B cell (primary cell): ENCODE results near the gene ERCC4. TPM values are rescaled to one million over a fixed set of nuclear protein-coding genes. Genes with fewer than 3 reads are reported as not detected.
A peak's percentile ranks its signal among the peaks of the same experiment; 100 is the strongest.

Source experiments
- ATAC-seq: fragments of 200-7000 bp; cut with Tn5 transposase; one replicate; pipeline ENCODE4 v1.10.0; 2021; ENCODE audit warnings: low read depth, mild to moderate bottlenecking, moderate number of reproducible peaks, moderate library complexity
- CTCF ChIA-PET: fragments of 350-600 bp; sonication (Branson Sonifier 250); formaldehyde crosslinking; loops from one replicate; lab custom pipeline; 2021; ENCODE audit warnings: antibody characterized with exemption, inconsistent platforms; lab: Charles Lee
- POLR2A ChIA-PET: fragments of 350-600 bp; sonication (Branson Sonifier 250); formaldehyde crosslinking; loops from one replicate; lab custom pipeline; 2021; ENCODE audit warnings: antibody characterized with exemption; lab: Charles Lee
- DNase-seq: peaks from one replicate; pipeline ENCODE4 v3.0.0; 2013
- H2AFZ ChIP-seq: 2 replicates; pipeline ENCODE4 v1.6.1; 2012; ENCODE audit warnings: mild to moderate bottlenecking, low read depth, low read length; ENCODE audit not compliant: insufficient read depth, poor library complexity, severe bottlenecking
- H3K27ac ChIP-seq, 2 donors: 1 replicate in 1 of 2; 2 replicates in 1 of 2; pipeline ENCODE4 v1.5.1; 2012 to 2013; ENCODE audit warnings: low read length in 2 of 2, mild to moderate bottlenecking in 2 of 2, moderate library complexity in 1 of 2
- H3K27me3 ChIP-seq, 4 experiments: fragments of 200-600 bp in 1 of 4; sonication (generic) in 1 of 4; replicated peaks in 1 of 4; 1 replicate in 2 of 4; 2 replicates in 2 of 4; pipeline versions ENCODE4 v1.6.1 to v1.7.0; 2013 to 2016; ENCODE audit warnings: low read length in 3 of 4, mild to moderate bottlenecking in 2 of 4, mixed read lengths in 1 of 4, moderate library complexity in 1 of 4; ENCODE audit not compliant: insufficient read depth in 4 of 4, control insufficient read depth in 3 of 4; ENCODE audit errors: control extremely low read depth in 1 of 4
- H3K36me3 ChIP-seq, 2 experiments: replicated peaks in 1 of 2; 1 replicate in 1 of 2; 2 replicates in 1 of 2; pipeline versions ENCODE4 v1.6.1 to v1.7.1; 2013; ENCODE audit warnings: low read length in 1 of 2; ENCODE audit not compliant: insufficient read depth in 2 of 2, control insufficient read depth in 1 of 2; ENCODE audit errors: control extremely low read depth in 1 of 2, extremely low read depth in 1 of 2
- H3K4me1 ChIP-seq, 2 donors: fragments of 200-600 bp in 1 of 2; sonication (generic) in 1 of 2; 1 replicate in 1 of 2; 2 replicates in 1 of 2; pipeline versions ENCODE4 v1.5.1 to v1.6.1; 2013 to 2017; ENCODE audit warnings: low read length in 2 of 2; ENCODE audit not compliant: control insufficient read depth in 2 of 2, insufficient read depth in 2 of 2
- H3K4me2 ChIP-seq: replicated peaks from 2 replicates; pipeline ENCODE3; 2012; ENCODE audit warnings: mild to moderate bottlenecking, low read depth, low read length; ENCODE audit not compliant: poor library complexity, severe bottlenecking
- H3K4me3 ChIP-seq, 5 experiments: fragments of 200-600 bp in 1 of 5; sonication (generic) in 1 of 5; 1 replicate in 3 of 5; 2 replicates in 2 of 5; pipeline versions ENCODE4 v1.5.1 to v1.7.0; 2011 to 2016; ENCODE audit warnings: low read length in 4 of 5, mild to moderate bottlenecking in 4 of 5, low read depth in 2 of 5, control low read depth in 1 of 5, moderate library complexity in 1 of 5; ENCODE audit not compliant: insufficient read depth in 1 of 5; ENCODE audit errors: control extremely low read depth in 1 of 5, extremely low read depth in 1 of 5
- H3K79me2 ChIP-seq: fragments of 200-600 bp; sonication (generic); one replicate; pipeline ENCODE4 v1.6.0; 2016; ENCODE audit warnings: low read length; ENCODE audit not compliant: control insufficient read depth, insufficient read depth
- H3K9ac ChIP-seq: fragments of 200-600 bp; sonication (generic); 2 replicates; pipeline ENCODE4 v1.6.1; 2017; ENCODE audit warnings: mild to moderate bottlenecking, low read length, moderate library complexity
- H3K9me3 ChIP-seq, 3 donors: one replicate each; pipeline versions ENCODE4 v1.6.1 to v1.7.1; 2013; ENCODE audit warnings: low read length in 2 of 3; ENCODE audit not compliant: control insufficient read depth in 2 of 3, insufficient read depth in 1 of 3; ENCODE audit errors: control extremely low read depth in 1 of 3
- H4K20me1 ChIP-seq: 2 replicates; pipeline ENCODE4 v1.6.0; 2012; ENCODE audit warnings: mild to moderate bottlenecking, low read length; ENCODE audit not compliant: insufficient read depth, control insufficient read depth, poor library complexity, severe bottlenecking
- H3K27ac Mint-ChIP-seq: one replicate; pipeline ENCODE4 v1.8.0; 2021; ENCODE audit warnings: mixed read lengths
- H3K27me3 Mint-ChIP-seq: one replicate; pipeline ENCODE4 v1.8.0; 2021; ENCODE audit warnings: mixed read lengths
- H3K4me1 Mint-ChIP-seq: one replicate; pipeline ENCODE4 v1.8.0; 2021; ENCODE audit warnings: mixed read lengths
- H3K4me3 Mint-ChIP-seq: one replicate; pipeline ENCODE4 v1.8.0; 2021; ENCODE audit warnings: mixed read lengths
- H3K9me3 Mint-ChIP-seq: one replicate; pipeline ENCODE4 v1.8.0; 2022; ENCODE audit warnings: mixed read lengths; ENCODE audit not compliant: insufficient read depth
- EZH2 ChIP-seq: IDR thresholded peaks from 2 replicates; pipeline ENCODE4 v1.6.1; 2012; ENCODE audit warnings: borderline replicate concordance, low read depth, mild to moderate bottlenecking, moderate library complexity, low read length; ENCODE audit not compliant: insufficient read depth, poor library complexity, severe bottlenecking
- WGBS: methylation state at CpG from one replicate; pipeline ENCODE4 v1.1.5; 2013; ENCODE audit warnings: missing lambda C conversion rate; ENCODE audit not compliant: insufficient coverage; 5-methylcytosine and 5-hydroxymethylcytosine counted together
- intact Hi-C: fragments of 100-400 bp; cut with micrococcal nuclease; formaldehyde crosslinking; loops from one replicate; pipeline ENCODE4 v1.10.0; 2022
- polyA plus RNA-seq: library from polyadenylated mRNA; depleted of rRNA; stranded (reverse); fragments of >200 nt; gene quantifications from 2 replicates; pipeline ENCODE4 v1.2.3, GENCODE V29; 2012
- total RNA-seq, 2 donors: library from RNA; stranded (reverse); fragments of 120-200 nt in 1 of 2; gene quantifications; 1 replicate in 1 of 2; 2 replicates in 1 of 2; pipeline versions ENCODE4 v1.2.3 to v1.2.4, GENCODE V29; 2013 to 2022
- TF ChIP-seq, protein P1 (sequence below): fragments of 200-600 bp; IDR thresholded peaks from one replicate; pipeline ENCODE4 v1.8.0; 2022; ENCODE audit warnings: antibody characterized with exemption, mild to moderate bottlenecking

Gene ERCC4
- total and polyA plus RNA-seq, 2 donors (not counting 1 experiment from before 2014, with no cell fraction given): 1.0 to 11.9 TPM

GRCh38 chr16:13931845-13932244 lies 11.9 kb downstream of the ERCC4 start:
- no peak for TF ChIP-seq EZH2
- TF ChIP-seq, protein P1, sequence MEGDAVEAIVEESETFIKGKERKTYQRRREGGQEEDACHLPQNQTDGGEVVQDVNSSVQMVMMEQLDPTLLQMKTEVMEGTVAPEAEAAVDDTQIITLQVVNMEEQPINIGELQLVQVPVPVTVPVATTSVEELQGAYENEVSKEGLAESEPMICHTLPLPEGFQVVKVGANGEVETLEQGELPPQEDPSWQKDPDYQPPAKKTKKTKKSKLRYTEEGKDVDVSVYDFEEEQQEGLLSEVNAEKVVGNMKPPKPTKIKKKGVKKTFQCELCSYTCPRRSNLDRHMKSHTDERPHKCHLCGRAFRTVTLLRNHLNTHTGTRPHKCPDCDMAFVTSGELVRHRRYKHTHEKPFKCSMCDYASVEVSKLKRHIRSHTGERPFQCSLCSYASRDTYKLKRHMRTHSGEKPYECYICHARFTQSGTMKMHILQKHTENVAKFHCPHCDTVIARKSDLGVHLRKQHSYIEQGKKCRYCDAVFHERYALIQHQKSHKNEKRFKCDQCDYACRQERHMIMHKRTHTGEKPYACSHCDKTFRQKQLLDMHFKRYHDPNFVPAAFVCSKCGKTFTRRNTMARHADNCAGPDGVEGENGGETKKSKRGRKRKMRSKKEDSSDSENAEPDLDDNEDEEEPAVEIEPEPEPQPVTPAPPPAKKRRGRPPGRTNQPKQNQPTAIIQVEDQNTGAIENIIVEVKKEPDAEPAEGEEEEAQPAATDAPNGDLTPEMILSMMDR: no peak
- no peak overlapping the region for H3K9ac ChIP-seq
- peaks cover 1 to 23% of the 10 kb centered on the region in 2 experiments for H3K36me3 ChIP-seq
- no peaks in the 10 kb centered on the region for H3K9me3 ChIP-seq
- no peaks in the 10 kb centered on the region for H3K79me2 ChIP-seq
- H2AFZ ChIP-seq: no peak overlapping the region
- H3K27ac ChIP-seq: no peak overlapping the region
- DNase-seq: no peak
- no peak overlapping the region for H3K4me3 ChIP-seq
- H3K4me2 ChIP-seq: no peak overlapping the region
- H4K20me1 ChIP-seq: no peaks in the 10 kb centered on the region
- Mint-ChIP-seq H3K27ac (no peak overlapping the region), H3K4me1 (no peaks in the 10 kb centered on the region), H3K9me3 (no peaks in the 10 kb centered on the region), H3K27me3 (no peaks in the 10 kb centered on the region), H3K4me3 (no peak overlapping the region)
- WGBS: 100% methylated on average over 1 of the region's 10 CpGs
- ChIA-PET POLR2A (no interaction called here), CTCF (no interaction called here)
- no peaks in the 10 kb centered on the region for H3K4me1 ChIP-seq
- intact Hi-C loops: no loop called here
- ATAC-seq: no peak
- no peaks in the 10 kb centered on the region for H3K27me3 ChIP-seq

DNA sequence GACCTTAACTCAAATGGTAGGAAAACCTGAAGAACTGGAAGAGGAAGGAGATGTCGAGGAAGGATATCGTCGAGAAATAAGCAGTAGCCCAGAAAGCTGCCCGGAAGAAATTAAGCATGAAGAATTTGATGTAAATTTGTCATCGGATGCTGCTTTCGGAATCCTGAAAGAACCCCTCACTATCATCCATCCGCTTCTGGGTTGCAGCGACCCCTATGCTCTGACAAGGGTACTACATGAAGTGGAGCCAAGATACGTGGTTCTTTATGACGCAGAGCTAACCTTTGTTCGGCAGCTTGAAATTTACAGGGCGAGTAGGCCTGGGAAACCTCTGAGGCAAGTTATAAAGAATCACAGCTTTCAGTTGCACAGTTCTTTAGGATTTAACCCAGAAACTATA lies 15.5 kb downstream of the ERCC4 start:
- ChIA-PET CTCF (interaction anchor here (0.7 to 5.0 kb wide), 3 partner anchors 12 to 16 kb away, joined by 3 to 25 read pairs (median 5); partner anchors contain the start of gene ERCC4), POLR2A (no interaction called here)
- no peak overlapping the region for H3K4me2 ChIP-seq
- TF ChIP-seq, protein P1: peak; percentile 66
- TF ChIP-seq EZH2: no peak
- peaks cover 1 to 37% of the 10 kb centered on the region in 2 experiments for H3K36me3 ChIP-seq
- no peaks in the 10 kb centered on the region for H3K27me3 Mint-ChIP-seq
- H4K20me1 ChIP-seq: no peaks in the 10 kb centered on the region
- no peaks in the 10 kb centered on the region for H3K4me1 Mint-ChIP-seq
- no peak for DNase-seq
- no peaks in the 10 kb centered on the region for H3K79me2 ChIP-seq
- no peaks in the 10 kb centered on the region for H3K9me3 Mint-ChIP-seq
- H3K4me1 ChIP-seq: no peaks in the 10 kb centered on the region
- no peak for ATAC-seq
- H3K9ac ChIP-seq: no peak overlapping the region
- no peak overlapping the region for H3K4me3 ChIP-seq
- intact Hi-C loops: no loop called here
- 90% methylated on average over 7 of the region's 12 CpGs for WGBS
- no peak overlapping the region for H2AFZ ChIP-seq
- H3K27me3 ChIP-seq: no peaks in the 10 kb centered on the region
- H3K9me3 ChIP-seq: no peaks in the 10 kb centered on the region
- H3K27ac Mint-ChIP-seq: no peak overlapping the region
- no peak overlapping the region for H3K27ac ChIP-seq
- H3K4me3 Mint-ChIP-seq: no peak overlapping the region
